OCI-LY3 (cell line): ENCODE data around the gene CAMK1.

Source experiments
- EZH2phosphoT487 ChIP-seq: fragments of 200-600 bp; shearing (Covaris generic); IDR thresholded peaks from 2 replicates; pipeline ENCODE4 v1.6.1; 2018; ENCODE audit warnings: antibody characterized with exemption, mixed run types, low read depth
- TF ChIP-seq, protein P1 (sequence below): fragments of 200-600, 300-600 bp; sonication (generic); IDR thresholded peaks from 2 replicates; pipeline ENCODE4 v1.5.1; 2014; ENCODE audit warnings: antibody characterized with exemption, low read length, low read depth

DNA sequence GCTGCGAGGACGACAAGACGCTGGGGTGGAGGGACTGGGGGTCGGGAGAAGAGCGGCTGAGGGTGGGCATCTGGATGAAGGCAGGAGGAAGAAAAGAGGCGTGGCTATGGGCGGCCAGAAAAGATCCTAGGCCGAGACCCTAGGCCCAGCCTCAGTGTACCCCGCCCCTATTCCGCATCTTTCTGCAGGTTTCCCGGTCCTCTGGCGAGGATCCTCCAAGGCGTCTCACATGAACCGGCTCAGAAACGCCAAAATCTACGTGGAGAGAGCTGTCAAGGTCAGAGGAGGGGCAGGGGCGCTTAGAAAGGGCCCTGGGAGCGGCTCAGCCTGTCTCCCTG is 40.7 kb upstream of the CAMK1 start:
- no peak for TF ChIP-seq EZH2phosphoT487
- TF ChIP-seq, protein P1, sequence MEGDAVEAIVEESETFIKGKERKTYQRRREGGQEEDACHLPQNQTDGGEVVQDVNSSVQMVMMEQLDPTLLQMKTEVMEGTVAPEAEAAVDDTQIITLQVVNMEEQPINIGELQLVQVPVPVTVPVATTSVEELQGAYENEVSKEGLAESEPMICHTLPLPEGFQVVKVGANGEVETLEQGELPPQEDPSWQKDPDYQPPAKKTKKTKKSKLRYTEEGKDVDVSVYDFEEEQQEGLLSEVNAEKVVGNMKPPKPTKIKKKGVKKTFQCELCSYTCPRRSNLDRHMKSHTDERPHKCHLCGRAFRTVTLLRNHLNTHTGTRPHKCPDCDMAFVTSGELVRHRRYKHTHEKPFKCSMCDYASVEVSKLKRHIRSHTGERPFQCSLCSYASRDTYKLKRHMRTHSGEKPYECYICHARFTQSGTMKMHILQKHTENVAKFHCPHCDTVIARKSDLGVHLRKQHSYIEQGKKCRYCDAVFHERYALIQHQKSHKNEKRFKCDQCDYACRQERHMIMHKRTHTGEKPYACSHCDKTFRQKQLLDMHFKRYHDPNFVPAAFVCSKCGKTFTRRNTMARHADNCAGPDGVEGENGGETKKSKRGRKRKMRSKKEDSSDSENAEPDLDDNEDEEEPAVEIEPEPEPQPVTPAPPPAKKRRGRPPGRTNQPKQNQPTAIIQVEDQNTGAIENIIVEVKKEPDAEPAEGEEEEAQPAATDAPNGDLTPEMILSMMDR = no peak
